Lower lobe of right lung (tissue), 1 donor: Measurements from ENCODE around the gene TBRG4. TPM values are rescaled to one million over a fixed set of nuclear protein-coding genes. Genes with fewer than 3 reads are reported as not detected.

Experiments
- total RNA-seq: library from RNA; stranded (reverse); fragmentation: NEBNext Ultra II Directional; extraction: Animal tissue kit (Norgen Biotek cat#: 25700); gene quantifications from one replicate; pipeline ENCODE4 v1.2.1, GENCODE V29; 2021
- donor health status: DM: no; HTN: yes; CAD: no; lungs with severe emphysema.

TBRG4 gene
- total RNA-seq, 1 donor from 2014 or later: 54.3 TPM

Other genes starting within 250 kb of the TBRG4 start
- gene PURB, start 226.2 kb downstream of the TBRG4 start, total RNA-seq: 23.9 TPM
- 36.3 TPM for gene MYO1G, start 132.7 kb downstream of the TBRG4 start, total RNA-seq
- gene CCM2, start 111.5 kb downstream of the TBRG4 start, total RNA-seq: 45.7 TPM
- 2.5 TPM for gene NACAD, start 22.7 kb downstream of the TBRG4 start, total RNA-seq
- gene RAMP3, start 46.1 kb upstream of the TBRG4 start, total RNA-seq: 183 TPM